Measurements from ENCODE around the gene MYO5B. TPM values are rescaled to one million over a fixed set of nuclear protein-coding genes. Genes with fewer than 3 reads are reported as not detected.

Gene MYO5B
- total and polyA plus RNA-seq, 2 experiments from 2014 or later = 20.3 to 41.9 TPM

DNA sequence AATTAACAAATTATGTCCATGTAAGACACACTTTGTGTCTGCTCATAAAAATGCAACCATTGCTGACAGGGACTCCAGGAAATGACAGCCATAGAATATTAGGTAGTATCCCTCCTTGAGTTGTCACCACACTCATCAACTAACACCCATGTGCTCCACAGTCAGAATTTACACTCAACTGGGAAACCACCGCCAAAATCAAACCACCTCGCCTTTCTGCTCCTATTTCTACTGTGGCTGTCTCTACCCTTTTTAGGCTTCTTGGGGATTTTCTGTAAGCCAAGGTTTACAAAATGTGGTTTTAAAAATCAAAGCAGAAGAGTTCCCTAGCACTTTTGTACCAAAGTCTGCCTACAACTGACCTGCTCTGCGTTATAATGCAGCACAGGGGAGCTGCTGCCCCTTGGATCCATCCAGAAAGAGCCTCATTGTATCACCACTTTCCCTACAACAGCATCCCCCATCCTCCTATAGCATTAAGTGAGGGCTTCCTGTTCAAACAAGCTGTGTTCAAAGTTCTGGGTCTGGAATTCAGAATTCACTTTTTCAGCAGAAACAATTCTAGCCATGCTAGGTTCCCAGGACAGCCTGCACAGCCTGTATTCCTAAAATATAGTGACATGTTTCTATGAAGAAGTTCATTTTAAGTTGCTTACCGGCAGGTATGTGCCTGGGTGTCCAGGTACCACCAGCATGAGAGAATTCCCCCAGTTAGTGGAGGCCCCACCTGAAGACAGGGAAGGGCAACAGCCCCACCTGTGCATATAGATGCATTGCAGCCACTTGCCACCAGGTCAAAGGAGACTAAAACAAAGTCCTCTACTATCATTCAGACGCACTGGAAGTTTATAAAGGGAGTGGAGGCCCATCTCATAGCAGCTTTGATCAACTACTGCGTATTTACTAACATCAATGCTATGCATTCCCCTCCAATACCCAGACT lies 104.3 kb downstream of the MYO5B start:
- H3K9me2 ChIP-seq (replicated peaks; ENCODE audit: insufficient read depth) = no peaks in the 10 kb centered on the region
- no peaks in the 10 kb centered on the region for H4K20me1 ChIP-seq (ENCODE audit: insufficient read depth, poor library complexity, severe bottlenecking)
- no peaks in the 10 kb centered on the region for H3K27me3 ChIP-seq
- H2AFZ ChIP-seq = no peak overlapping the region
- 81% methylated on average over 6 of the region's 6 CpGs for WGBS (ENCODE audit: low lambda C conversion rate, missing lambda C conversion rate)
- H3K4me1 ChIP-seq (ENCODE audit: insufficient read depth) = peaks cover 20% of the 10 kb centered on the region
- no peak for DNase-seq (ENCODE audit: low spot score)
- TF ChIP-seq EZH2phosphoT487 (IDR thresholded peaks at IDR 0.05; ENCODE audit: low read depth, severe bottlenecking, unreplicated experiment) = no peak
- no peak for TF ChIP-seq EZH2 (IDR thresholded peaks at IDR 0.05; ENCODE audit: borderline replicate concordance)
- TF ChIP-seq, protein P1, sequence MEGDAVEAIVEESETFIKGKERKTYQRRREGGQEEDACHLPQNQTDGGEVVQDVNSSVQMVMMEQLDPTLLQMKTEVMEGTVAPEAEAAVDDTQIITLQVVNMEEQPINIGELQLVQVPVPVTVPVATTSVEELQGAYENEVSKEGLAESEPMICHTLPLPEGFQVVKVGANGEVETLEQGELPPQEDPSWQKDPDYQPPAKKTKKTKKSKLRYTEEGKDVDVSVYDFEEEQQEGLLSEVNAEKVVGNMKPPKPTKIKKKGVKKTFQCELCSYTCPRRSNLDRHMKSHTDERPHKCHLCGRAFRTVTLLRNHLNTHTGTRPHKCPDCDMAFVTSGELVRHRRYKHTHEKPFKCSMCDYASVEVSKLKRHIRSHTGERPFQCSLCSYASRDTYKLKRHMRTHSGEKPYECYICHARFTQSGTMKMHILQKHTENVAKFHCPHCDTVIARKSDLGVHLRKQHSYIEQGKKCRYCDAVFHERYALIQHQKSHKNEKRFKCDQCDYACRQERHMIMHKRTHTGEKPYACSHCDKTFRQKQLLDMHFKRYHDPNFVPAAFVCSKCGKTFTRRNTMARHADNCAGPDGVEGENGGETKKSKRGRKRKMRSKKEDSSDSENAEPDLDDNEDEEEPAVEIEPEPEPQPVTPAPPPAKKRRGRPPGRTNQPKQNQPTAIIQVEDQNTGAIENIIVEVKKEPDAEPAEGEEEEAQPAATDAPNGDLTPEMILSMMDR (IDR thresholded peaks at IDR 0.05; ENCODE audit: poor library complexity) = no peak
- H3K27ac ChIP-seq = no peak overlapping the region
- H3K36me3 ChIP-seq (replicated peaks; ENCODE audit: insufficient read depth, low read depth) = no peaks in the 10 kb centered on the region
- no peaks in the 10 kb centered on the region for H3K9me3 ChIP-seq (ENCODE audit: low read depth)
- no peak overlapping the region for H3K4me2 ChIP-seq
- peaks cover 20% of the 10 kb centered on the region for H3K79me2 ChIP-seq
- H3K4me3 ChIP-seq = no peak overlapping the region

DNA sequence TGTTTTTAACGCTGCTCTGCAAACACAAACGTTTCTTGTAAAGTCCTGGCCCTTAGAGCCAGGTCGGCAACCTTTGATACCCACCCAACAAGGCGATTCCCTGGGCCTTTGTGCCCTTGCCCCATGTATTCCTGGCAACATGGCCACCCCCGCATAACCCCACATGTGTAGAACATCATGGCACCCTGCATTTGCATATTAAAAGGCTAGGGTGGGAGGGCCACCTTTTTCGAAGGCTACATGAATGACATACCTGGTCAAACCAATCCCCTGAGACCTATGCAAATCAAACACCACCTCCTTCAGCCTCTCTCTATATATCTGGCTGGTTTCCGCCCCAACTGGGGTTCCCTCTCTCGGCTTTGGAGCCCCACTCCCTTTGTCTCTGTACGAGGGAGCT lies 105.2 kb downstream of the MYO5B start:
- Histone ChIP-seq H3K27me3 (no peaks in the 10 kb centered on the region), H3K79me2 (peaks cover 20% of the 10 kb centered on the region), H3K9me3 (ENCODE audit: low read depth) (no peaks in the 10 kb centered on the region), H3K4me3 (no peak overlapping the region), H2AFZ (no peak overlapping the region), H4K20me1 (ENCODE audit: insufficient read depth, poor library complexity, severe bottlenecking) (no peaks in the 10 kb centered on the region), H3K4me2 (no peak overlapping the region), H3K27ac (no peak overlapping the region), H3K4me1 (ENCODE audit: insufficient read depth) (peaks cover 20% of the 10 kb centered on the region), H3K9me2 (replicated peaks; ENCODE audit: insufficient read depth) (no peaks in the 10 kb centered on the region), H3K36me3 (replicated peaks; ENCODE audit: insufficient read depth, low read depth) (no peaks in the 10 kb centered on the region)
- WGBS (ENCODE audit: low lambda C conversion rate, missing lambda C conversion rate) = 92% methylated on average over 9 of the region's 9 CpGs
- TF ChIP-seq, protein P1 (IDR thresholded peaks at IDR 0.05; ENCODE audit: poor library complexity) = no peak
- no peak for TF ChIP-seq EZH2phosphoT487 (IDR thresholded peaks at IDR 0.05; ENCODE audit: low read depth, severe bottlenecking, unreplicated experiment)
- TF ChIP-seq EZH2 (IDR thresholded peaks at IDR 0.05; ENCODE audit: borderline replicate concordance) = no peak
- DNase-seq (ENCODE audit: low spot score) = no peak

DNA sequence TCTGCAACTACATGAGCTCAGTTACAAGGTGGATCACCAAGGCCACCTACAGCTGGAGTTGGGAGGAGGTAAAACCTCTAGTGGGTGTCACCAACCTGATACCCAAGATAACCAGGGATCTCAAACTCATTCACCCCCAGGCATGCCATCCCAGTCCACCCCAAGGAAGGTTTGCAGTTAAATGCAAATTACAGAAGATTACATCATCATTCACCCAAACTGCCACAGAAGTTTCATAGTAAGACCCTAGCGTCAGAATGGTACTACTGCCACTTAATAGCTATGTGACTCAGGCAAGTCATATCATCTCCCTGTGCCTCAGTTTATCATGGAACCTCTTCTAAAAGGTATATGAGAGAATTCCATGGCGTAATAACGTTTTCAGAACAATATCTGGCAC lies 111.2 kb downstream of the MYO5B start:
- H3K4me3 ChIP-seq = no peak overlapping the region
- H3K27me3 ChIP-seq = no peaks in the 10 kb centered on the region
- no peak overlapping the region for H3K27ac ChIP-seq
- H3K36me3 ChIP-seq (replicated peaks; ENCODE audit: insufficient read depth, low read depth) = no peaks in the 10 kb centered on the region
- no peak overlapping the region for H2AFZ ChIP-seq
- no peaks in the 10 kb centered on the region for H3K9me3 ChIP-seq (ENCODE audit: low read depth)
- no peaks in the 10 kb centered on the region for H3K9me2 ChIP-seq (replicated peaks; ENCODE audit: insufficient read depth)
- H4K20me1 ChIP-seq (ENCODE audit: insufficient read depth, poor library complexity, severe bottlenecking) = no peaks in the 10 kb centered on the region
- H3K79me2 ChIP-seq = peaks cover 40% of the 10 kb centered on the region
- no peak overlapping the region for H3K4me2 ChIP-seq
- no peak for TF ChIP-seq EZH2phosphoT487 (IDR thresholded peaks at IDR 0.05; ENCODE audit: low read depth, severe bottlenecking, unreplicated experiment)
- TF ChIP-seq, protein P1 (IDR thresholded peaks at IDR 0.05; ENCODE audit: poor library complexity) = no peak
- no peak for TF ChIP-seq EZH2 (IDR thresholded peaks at IDR 0.05; ENCODE audit: borderline replicate concordance)
- no peak for DNase-seq (ENCODE audit: low spot score)
- no peaks in the 10 kb centered on the region for H3K4me1 ChIP-seq (ENCODE audit: insufficient read depth)
- WGBS (ENCODE audit: low lambda C conversion rate, missing lambda C conversion rate) = 80% methylated on average over 3 of the region's 3 CpGs

Data from hepatocyte (in vitro differentiated cells).